CD4-positive, alpha-beta T cell treated with Interleukin-15 for 4 hours (primary cell): ENCODE measurements around the gene PTBP3.

ENCODE experiments used
- DNase-seq: peaks from one replicate; pipeline ENCODE4 v3.0.0-alpha.2; 2020; ENCODE audit warnings: low spot score

PTBP3 gene

GRCh38 chr9:112360047-112360804, 26.8 kb upstream of the PTBP3 start:
- DNase-seq: no peak

GRCh38 chr9:112355427-112355897, 22.0 kb upstream of the PTBP3 start:
- DNase-seq: no peak

DNA sequence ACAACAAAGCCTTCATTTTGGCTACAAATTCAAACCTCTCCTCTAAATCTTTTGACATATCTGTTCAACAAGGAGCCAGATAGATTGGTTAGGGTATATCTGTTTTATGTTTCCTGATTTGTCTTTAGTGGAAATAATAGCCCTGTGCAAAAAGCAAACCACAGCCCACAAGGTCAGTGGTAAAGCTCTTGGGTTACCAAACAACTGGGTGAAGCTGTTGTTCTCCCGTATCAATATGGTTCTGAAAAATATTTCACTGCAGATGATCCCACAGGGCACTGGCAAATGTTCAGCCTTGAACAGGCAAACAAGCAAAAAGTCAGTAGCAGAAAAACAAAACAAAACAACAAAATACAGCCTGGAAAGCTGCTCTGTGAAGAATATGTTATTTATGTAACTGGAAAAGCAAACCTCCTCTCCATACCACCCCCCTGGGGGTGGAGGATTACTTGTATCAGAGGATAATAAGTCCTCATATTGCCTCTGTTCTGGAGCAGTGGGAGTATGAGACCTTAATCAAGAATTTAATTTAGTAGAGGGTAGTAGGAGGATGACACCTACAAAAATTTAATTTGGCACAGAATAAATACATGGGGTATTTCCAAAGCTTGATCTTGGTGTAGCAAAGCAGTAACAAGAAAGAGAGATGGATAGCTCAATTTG, 20.8 kb upstream of the PTBP3 start:
- DNase-seq: no peak

DNA sequence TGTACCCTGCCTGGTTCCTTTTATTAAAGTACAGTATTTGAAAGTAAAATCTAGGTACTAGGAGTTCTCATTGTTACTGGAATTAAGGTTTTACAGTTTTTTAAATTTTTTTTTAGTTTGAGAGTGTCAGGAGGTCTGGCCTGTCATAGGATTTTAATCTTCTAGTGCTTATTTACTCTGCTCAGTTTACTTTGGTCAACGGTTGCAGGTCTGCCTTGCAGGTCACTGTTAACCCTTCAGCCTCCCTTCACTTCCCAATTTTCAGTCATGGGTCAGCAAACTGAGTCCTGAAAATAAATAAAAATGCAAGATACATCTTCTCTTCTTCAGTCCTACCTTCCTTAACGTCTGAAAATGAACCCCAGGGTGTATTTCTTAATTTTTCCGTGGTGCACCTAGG, 18.8 kb upstream of the PTBP3 start:
- DNase-seq: no peak

- no peak for DNase-seq
Observed at GRCh38 chr9:112351184-112351583, 17.8 kb upstream of the PTBP3 start.

DNA sequence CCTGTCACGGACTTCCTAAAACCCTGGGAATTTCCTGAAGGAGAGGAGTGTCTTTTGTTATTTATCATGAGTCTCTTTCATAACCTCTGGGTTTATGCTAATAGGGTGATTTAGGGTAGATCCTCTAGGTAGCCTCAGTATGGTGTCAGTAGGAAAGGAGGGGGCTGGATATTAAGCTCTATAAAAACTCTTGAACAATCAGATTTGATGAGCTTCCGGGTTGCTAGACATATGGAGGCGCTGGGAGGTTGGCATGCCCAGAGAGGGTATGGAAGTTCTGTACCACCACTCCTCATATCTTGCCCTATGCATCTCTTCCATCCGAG, 15.6 kb upstream of the PTBP3 start:
- no peak for DNase-seq

DNA sequence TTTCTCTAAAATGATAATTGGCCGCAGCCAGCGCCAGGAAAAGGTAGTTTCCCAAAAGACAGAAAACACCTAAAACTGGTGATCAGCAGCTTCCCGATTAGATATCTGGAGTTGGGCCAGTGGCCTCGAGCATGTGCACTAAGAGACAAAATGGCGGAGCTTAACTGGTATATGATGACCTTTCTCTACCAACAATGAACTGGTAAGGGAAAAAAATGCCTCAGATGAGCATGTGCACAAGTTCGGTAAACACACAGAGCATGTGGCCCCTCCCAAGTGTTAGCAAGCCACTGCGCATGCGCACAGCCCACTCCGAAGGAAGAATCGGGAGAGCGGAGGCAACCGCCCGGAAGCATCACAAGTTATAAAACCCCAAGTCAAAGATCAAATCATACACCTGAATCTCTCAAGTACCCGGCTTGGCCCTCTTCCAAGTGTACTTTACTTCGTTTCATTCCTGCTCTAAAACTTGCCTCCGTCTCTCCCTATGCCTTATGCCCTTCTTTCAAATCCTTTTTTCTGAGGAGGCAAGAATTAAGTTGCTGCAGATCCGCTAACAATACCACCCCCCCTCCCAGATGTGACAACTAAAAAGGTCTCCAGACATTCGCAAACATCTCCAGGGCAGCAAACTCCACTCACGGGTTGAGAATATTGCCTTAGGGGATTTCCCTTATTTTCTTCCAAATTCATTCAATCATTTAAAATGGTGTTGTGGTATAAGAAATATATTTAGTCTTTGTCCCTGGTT, 15.0 kb upstream of the PTBP3 start:
- DNase-seq: peak; percentile 75

DNA sequence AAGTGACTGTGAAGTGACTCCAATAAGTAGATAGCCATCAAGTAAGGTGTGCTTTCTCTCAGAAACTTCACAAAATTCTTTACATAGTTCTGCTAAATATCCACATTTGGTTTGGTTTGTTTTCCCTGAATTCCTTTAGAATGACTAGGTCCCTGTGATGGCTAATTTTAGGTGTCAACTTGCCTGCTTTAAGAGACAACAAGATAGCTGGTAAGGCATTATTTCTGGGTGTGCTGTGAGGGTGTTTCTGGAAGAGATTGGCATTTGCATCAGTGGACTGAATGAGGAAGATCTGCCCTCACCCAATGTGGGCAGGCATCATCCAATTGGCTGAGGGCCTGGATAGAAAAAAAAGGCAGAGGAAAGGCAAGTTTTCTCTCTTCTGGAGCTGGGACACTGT, 8.3 kb upstream of the PTBP3 start:
- no peak for DNase-seq

DNA sequence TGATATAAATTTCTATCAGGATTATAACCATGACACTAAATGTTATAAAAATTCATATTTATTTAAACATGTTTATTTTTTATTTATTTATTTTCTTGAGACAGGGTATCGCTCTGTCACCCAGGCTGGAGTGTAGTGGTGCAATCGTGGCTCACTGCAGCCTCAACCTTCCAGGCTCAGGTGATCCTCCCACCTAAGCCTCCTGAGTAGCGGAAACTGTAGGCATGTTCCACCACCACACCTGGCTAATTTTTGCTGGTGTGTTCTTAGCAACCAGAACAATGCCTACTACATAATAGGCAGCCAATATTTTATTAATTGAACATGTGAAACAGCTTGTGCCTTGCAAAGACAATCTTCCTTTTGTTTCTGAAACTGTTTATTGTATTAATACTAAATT, 6.5 kb upstream of the PTBP3 start:
- no peak for DNase-seq

GRCh38 chr9:112338561-112338960, 5.1 kb upstream of the PTBP3 start:
- no peak for DNase-seq

GRCh38 chr9:112337547-112337946, 4.1 kb upstream of the PTBP3 start:
- DNase-seq: no peak

GRCh38 chr9:112334432-112334841, 1.0 kb upstream of the PTBP3 start:
- DNase-seq: peak; percentile 62

- DNase-seq: peak; percentile 94
Observed at GRCh38 chr9:112333639-112334431, 416 bp upstream of the PTBP3 start.

GRCh38 chr9:112332674-112332976, 794 bp downstream of the PTBP3 start:
- no peak for DNase-seq

DNA sequence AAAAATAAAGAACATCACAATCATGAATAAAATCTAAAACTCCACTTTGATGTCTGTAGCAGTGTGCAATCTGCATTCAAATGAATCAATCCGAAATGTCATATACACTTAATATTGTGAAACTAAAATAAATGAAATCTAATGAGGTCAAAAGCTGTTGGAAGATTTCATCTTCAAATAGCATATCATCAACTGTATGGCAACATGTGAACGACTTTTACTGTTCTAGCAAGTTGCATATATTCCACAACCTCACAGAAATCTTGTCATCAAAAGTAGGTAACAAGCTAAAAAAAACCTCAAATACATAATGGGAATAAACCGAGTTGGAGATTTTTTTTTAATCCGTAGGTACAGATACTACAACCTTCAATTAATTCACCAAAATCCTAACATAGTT, 1.2 kb downstream of the PTBP3 start:
- DNase-seq: no peak

GRCh38 chr9:112331674-112331952, 1.8 kb downstream of the PTBP3 start:
- no peak for DNase-seq

- DNase-seq: no peak
Observed at GRCh38 chr9:112328545-112328944, 4.9 kb downstream of the PTBP3 start.

- DNase-seq: peak; percentile 33
Observed at GRCh38 chr9:112327718-112328450, 5.5 kb downstream of the PTBP3 start.

- DNase-seq: no peak
Observed at GRCh38 chr9:112326194-112326593, 7.2 kb downstream of the PTBP3 start.

DNA sequence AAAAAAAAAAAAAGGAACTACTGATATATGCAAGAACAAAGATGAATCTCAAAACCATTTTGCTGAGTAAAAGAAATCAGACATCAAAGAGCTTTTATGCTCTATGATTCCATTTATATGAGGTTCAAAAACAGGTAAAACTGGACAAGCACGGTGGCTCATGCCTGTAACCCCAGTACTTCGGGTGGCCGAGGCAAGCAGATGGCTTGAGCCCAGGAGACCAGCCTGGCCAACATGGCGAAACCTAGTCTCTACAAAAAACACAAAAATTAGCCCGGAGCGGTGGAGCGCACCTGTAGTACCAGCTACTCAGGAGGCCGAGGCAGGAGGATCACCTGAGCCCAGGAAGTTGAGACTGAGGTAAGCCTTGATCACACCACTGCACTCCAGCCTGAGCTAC, 7.8 kb downstream of the PTBP3 start:
- DNase-seq: no peak

GRCh38 chr9:112325127-112325526, 8.3 kb downstream of the PTBP3 start:
- no peak for DNase-seq

- DNase-seq: no peak
Observed at GRCh38 chr9:112323378-112323854, 10.0 kb downstream of the PTBP3 start.
